Heart left ventricle (tissue), 16 donors: Measurements from ENCODE around the gene LITAFD. TPM values are rescaled to one million over a fixed set of nuclear protein-coding genes. Genes with fewer than 3 reads are reported as not detected.

Experiments
- ATAC-seq, 4 donors: fragments of 200-7000 bp; cut with Tn5 transposase; one replicate each; pipeline ENCODE4 v1.9.1; 2020 to 2022; ENCODE audit warnings: moderate library complexity in 4 of 4, mild to moderate bottlenecking in 3 of 4, moderate number of reproducible peaks in 1 of 4
- DNase-seq, 5 donors: peaks; one replicate each; pipeline ENCODE4 v3.0.0-alpha.2; 2020
- H3K27ac ChIP-seq, 12 donors: fragments of 200-600 bp; sonication (generic) in 4 of 12; one replicate each; pipeline versions ENCODE4 v1.5.0 to v1.8.0; 2016 to 2022; ENCODE audit warnings: mild to moderate bottlenecking in 2 of 12
- H3K27me3 ChIP-seq, 9 donors: fragments of 200-600 bp; sonication (generic) in 2 of 9; one replicate each; pipeline versions ENCODE4 v1.5.1 to v1.8.0; 2016 to 2022; ENCODE audit warnings: mild to moderate bottlenecking in 3 of 9
- H3K36me3 ChIP-seq, 9 donors: fragments of 200-600 bp; sonication (generic) in 2 of 9; one replicate each; pipeline versions ENCODE4 v1.5.0 to v1.8.0; 2018 to 2022; ENCODE audit warnings: mild to moderate bottlenecking in 2 of 9
- H3K4me1 ChIP-seq, 12 donors: fragments of 200-600 bp; sonication (generic) in 4 of 12; one replicate each; pipeline versions ENCODE4 v1.5.0 to v1.8.0; 2016 to 2022; ENCODE audit warnings: mild to moderate bottlenecking in 3 of 12
- H3K4me3 ChIP-seq, 12 donors: fragments of 200-600 bp; sonication (generic) in 4 of 12; one replicate each; pipeline versions ENCODE4 v1.5.0 to v1.8.0; 2017 to 2022; ENCODE audit warnings: mild to moderate bottlenecking in 9 of 12, moderate library complexity in 4 of 12
- H3K9me3 ChIP-seq, 12 donors: fragments of 200-600 bp; sonication (generic) in 4 of 12; one replicate each; pipeline versions ENCODE4 v1.5.0 to v1.8.0; 2016 to 2022; ENCODE audit warnings: mild to moderate bottlenecking in 1 of 12
- POLR2A ChIP-seq, 2 donors: fragments of 450-650 bp; IDR thresholded peaks; one replicate each; pipeline ENCODE4 v1.6.1; 2017; ENCODE audit warnings: antibody characterized with exemption in 2 of 2, mild to moderate bottlenecking in 2 of 2, moderate library complexity in 2 of 2
- WGBS, 4 donors: extraction: QIAGEN DNeasy Blood & Tissue Kit in 2 of 4; methylation state at CpG; one replicate each; pipeline versions ENCODE4 v1.1.5 to v1.1.7; 2013 to 2018; 5-methylcytosine and 5-hydroxymethylcytosine counted together
- intact Hi-C, 10 donors: fragments of 100-400 bp; cut with DNase I; formaldehyde crosslinking; loops; one replicate each; pipeline versions ENCODE4 v1.11.1 to v1.14.2; 2022
- polyA plus RNA-seq, 2 donors: library from polyadenylated mRNA; stranded (reverse); fragments of 200-250 nt; gene quantifications; one replicate each; pipeline ENCODE4 v1.2.3, GENCODE V29; 2013
- total RNA-seq, 9 donors: library from RNA; depleted of rRNA in 2 of 9; stranded (reverse); fragments of >200 nt in 2 of 9; fragmentation: NEBNext Ultra II Directional in 3 of 9; extraction: Animal tissue kit (Norgen Biotek cat#: 25700) in 3 of 9; gene quantifications; one replicate each; pipeline versions ENCODE4 v1.1.0 to v1.2.4, GENCODE V29; 2016 to 2023
- TF ChIP-seq, protein P1 (sequence below), 12 donors: fragments of 200-600 bp; sonication (generic) in 4 of 12; IDR thresholded peaks; one replicate each; pipeline versions ENCODE4 v1.5.0 to v1.8.0; 2018 to 2022; ENCODE audit warnings: antibody characterized with exemption in 12 of 12, mild to moderate bottlenecking in 5 of 12
- donor health status: ischemic (EF 13 %, LVEDD 7.1; RV severe dilation, severe dysfunction).
- donor health status: healthy with polysubstance abuse.
- donor health status: DM: no; HTN: yes; CAD: no.
- donor health status: DM: no; HTN: no; CAD: no.
- donor health status: ischemic (EF 25% LVEDD 6.9; RV normal size, moderate dysfunction).
- donor health status: ischemic (EF 25% LVEDD 5.7; RV mildly dilated, moderate dysfunction).
- donor health status: healthy.
- donor health status: DM: yes; HTN: yes; CAD: no.
- donor health status: ischemic (EF 35%, LVEDD 5.7; RV mildly dilated, moderate dysfunction).
- donor health status: nonischemic (EF 11% LVEDD 7.7; RV severe dilation, severe dysfunction).
- donor health status: DM: yes; HTN: yes; CAD: no.
- donor health status: PGD.
- donor health status: ischemic (EF 29% LVEDD 5.4; RV normal size, mild dysfunction).
- donor health status: nonischemic (EF 23%, LVEDD 6.1; RV moderate dilation, normal function).

LITAFD gene
- total and polyA plus RNA-seq, 11 donors = not detected

- TF ChIP-seq, protein P1, sequence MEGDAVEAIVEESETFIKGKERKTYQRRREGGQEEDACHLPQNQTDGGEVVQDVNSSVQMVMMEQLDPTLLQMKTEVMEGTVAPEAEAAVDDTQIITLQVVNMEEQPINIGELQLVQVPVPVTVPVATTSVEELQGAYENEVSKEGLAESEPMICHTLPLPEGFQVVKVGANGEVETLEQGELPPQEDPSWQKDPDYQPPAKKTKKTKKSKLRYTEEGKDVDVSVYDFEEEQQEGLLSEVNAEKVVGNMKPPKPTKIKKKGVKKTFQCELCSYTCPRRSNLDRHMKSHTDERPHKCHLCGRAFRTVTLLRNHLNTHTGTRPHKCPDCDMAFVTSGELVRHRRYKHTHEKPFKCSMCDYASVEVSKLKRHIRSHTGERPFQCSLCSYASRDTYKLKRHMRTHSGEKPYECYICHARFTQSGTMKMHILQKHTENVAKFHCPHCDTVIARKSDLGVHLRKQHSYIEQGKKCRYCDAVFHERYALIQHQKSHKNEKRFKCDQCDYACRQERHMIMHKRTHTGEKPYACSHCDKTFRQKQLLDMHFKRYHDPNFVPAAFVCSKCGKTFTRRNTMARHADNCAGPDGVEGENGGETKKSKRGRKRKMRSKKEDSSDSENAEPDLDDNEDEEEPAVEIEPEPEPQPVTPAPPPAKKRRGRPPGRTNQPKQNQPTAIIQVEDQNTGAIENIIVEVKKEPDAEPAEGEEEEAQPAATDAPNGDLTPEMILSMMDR (IDR thresholded peaks at IDR 0.05) = no peak
- no peak for TF ChIP-seq POLR2A (IDR thresholded peaks at IDR 0.05)
- no peaks in the 10 kb centered on the region for H3K9me3 ChIP-seq
- ATAC-seq (no peak), DNase-seq (no peak)
- H3K27ac ChIP-seq = no peak overlapping the region
- no peaks in the 10 kb centered on the region for H3K27me3 ChIP-seq
- H3K4me3 ChIP-seq = no peak overlapping the region
- intact Hi-C loops = no loop called here
- peaks cover 0 to 6% (median 6%) of the 10 kb centered on the region in 9 donors for H3K36me3 ChIP-seq
- 76 to 86% (median 85%) methylated on average over 6 of the region's 6 CpGs for WGBS, 4 donors
- peaks cover 4 to 69% (median 40%) of the 10 kb centered on the region in 12 donors for H3K4me1 ChIP-seq
Measured at GRCh38 chr16:8934601-8935000, 52.5 kb downstream of the LITAFD start.

Other genes with a start within 250 kb of the LITAFD start
- gene ABAT, start 207.7 kb upstream of the LITAFD start, total RNA-seq = 10 to 100 TPM in 5 of 9 donors, 1 to 10 TPM in 4; 5.1 to 37.0 (median 12.8) TPM
- gene ABAT, start 207.7 kb upstream of the LITAFD start, polyA plus RNA-seq = 10 to 100 TPM in 1 of 2 donors, 1 to 10 TPM in 1; 3.4 to 17.6 TPM
- gene TMEM186, start 84.7 kb upstream of the LITAFD start, total RNA-seq = 10 to 100 TPM in 8 of 9 donors, 1 to 10 TPM in 1; 9.6 to 14.6 (median 12.4) TPM
- 10 to 100 TPM in 1 of 2 donors, 1 to 10 TPM in 1; 8.7 to 17.2 TPM for gene TMEM186, start 84.7 kb upstream of the LITAFD start, polyA plus RNA-seq
- 10 to 100 TPM in 8 of 9 donors, 1 to 10 TPM in 1; 9.8 to 25.1 (median 13.4) TPM for gene PMM2, start 84.5 kb upstream of the LITAFD start, total RNA-seq
- gene PMM2, start 84.5 kb upstream of the LITAFD start, polyA plus RNA-seq = 10 to 100 TPM; 10.9 to 29.4 TPM
- 10 to 100 TPM; 20.0 to 62.4 (median 29.0) TPM for gene CARHSP1, start 13.3 kb upstream of the LITAFD start, total RNA-seq
- 10 to 100 TPM; 33.4 to 58.0 TPM for gene CARHSP1, start 13.3 kb upstream of the LITAFD start, polyA plus RNA-seq
- 10 to 100 TPM; 49.5 to 86.5 (median 68.1) TPM for gene USP7, start 81.6 kb downstream of the LITAFD start, total RNA-seq
- gene USP7, start 81.6 kb downstream of the LITAFD start, polyA plus RNA-seq = 10 to 100 TPM; 20.3 to 38.0 TPM
- gene HAPSTR1, start 209.3 kb downstream of the LITAFD start, total RNA-seq = 10 to 100 TPM; 48.9 to 78.4 (median 62.5) TPM
- 10 to 100 TPM; 13.3 to 28.9 TPM for gene HAPSTR1, start 209.3 kb downstream of the LITAFD start, polyA plus RNA-seq